SK-N-SH (cell line): Measurements from ENCODE around the gene ZNF317. TPM values are rescaled to one million over a fixed set of nuclear protein-coding genes. Genes with fewer than 3 reads are reported as not detected.
"Not testable (repeated sequence)": the region's sequence is repeated elsewhere in the genome, so short reads cannot be mapped to it uniquely, and the experiment has no call there.

Source experiments
- CTCF ChIA-PET: fragments of 300-600, 350-600 bp; formaldehyde crosslinking; extraction: SDS; loops from one replicate; lab custom pipeline; 2021; lab: Yijun Ruan, JAX
- POLR2A ChIA-PET: fragments of 350-600 bp; sonication (Branson Sonifier 250); formaldehyde crosslinking; extraction: SDS; loops from one replicate; lab custom pipeline; 2020; ENCODE audit warnings: antibody characterized with exemption, inconsistent platforms; lab: Yijun Ruan, JAX
- DNase-seq: peaks from one replicate; pipeline ENCODE4 v3.0.0; 2012
- H2AFZ ChIP-seq: fragments of 200-600 bp; sonication (generic); 2 replicates; pipeline ENCODE4 v1.8.1; 2016; ENCODE audit warnings: antibody characterized with exemption, mild to moderate bottlenecking, low read depth
- H3F3A ChIP-seq: fragments of 200-600 bp; sonication (generic); replicated peaks from 2 replicates; pipeline ENCODE3; 2016; ENCODE audit warnings: antibody characterized with exemption, mild to moderate bottlenecking; ENCODE audit not compliant: insufficient read depth
- H3K27ac ChIP-seq, 2 experiments: fragments of 200-500 bp in 1 of 2; fragments of 200-600 bp in 1 of 2; sonication (Bioruptor generic) in 1 of 2; sonication (generic), shearing (Covaris generic) in 1 of 2; 2 replicates each; pipeline versions ENCODE4 v1.5.1 to v1.6.1; 2014 to 2016; ENCODE audit warnings: low read depth in 2 of 2, inconsistent platforms in 1 of 2, low read length in 1 of 2, mild to moderate bottlenecking in 1 of 2, mixed read lengths in 1 of 2
- H3K27me3 ChIP-seq: fragments of 200-600 bp; sonication (generic), shearing (Covaris generic); 2 replicates; pipeline ENCODE4 v1.6.1; 2016; ENCODE audit warnings: mixed run types; ENCODE audit not compliant: insufficient read depth
- H3K36me3 ChIP-seq, 2 experiments: fragments of 200-500 bp in 1 of 2; fragments of 200-600 bp in 1 of 2; sonication (Bioruptor generic) in 1 of 2; sonication (generic) in 1 of 2; replicated peaks in 1 of 2; 2 replicates each; pipeline versions ENCODE3 to v1.5.1; 2014 to 2016; ENCODE audit warnings: low read length in 1 of 2, mild to moderate bottlenecking in 1 of 2; ENCODE audit not compliant: insufficient read depth in 2 of 2, control insufficient read depth in 1 of 2
- H3K4me1 ChIP-seq, 2 experiments: fragments of 200-500 bp in 1 of 2; fragments of 200-600 bp in 1 of 2; sonication (Bioruptor generic) in 1 of 2; sonication (generic), shearing (Covaris generic) in 1 of 2; 2 replicates each; pipeline versions ENCODE4 v1.5.1 to v1.6.1; 2014 to 2016; ENCODE audit warnings: low read depth in 1 of 2, low read length in 1 of 2, mixed run types in 1 of 2; ENCODE audit not compliant: insufficient read depth in 2 of 2, control insufficient read depth in 1 of 2
- H3K4me2 ChIP-seq: fragments of 200-600 bp; sonication (generic), shearing (Covaris generic); 2 replicates; pipeline ENCODE4 v1.6.1; 2017; ENCODE audit warnings: mixed run types
- H3K4me3 ChIP-seq, 2 experiments: fragments of 200-500 bp in 1 of 2; fragments of 200-600 bp in 1 of 2; sonication (Bioruptor generic) in 1 of 2; sonication (generic), shearing (Covaris generic) in 1 of 2; 2 replicates each; pipeline versions ENCODE4 v1.5.1 to v1.8.1; 2014 to 2016; ENCODE audit warnings: low read depth in 2 of 2, inconsistent platforms in 1 of 2, low read length in 1 of 2, mild to moderate bottlenecking in 1 of 2, mixed read lengths in 1 of 2, moderate library complexity in 1 of 2
- H3K79me2 ChIP-seq: fragments of 200-600 bp; sonication (generic); 2 replicates; pipeline ENCODE4 v1.8.1; 2017; ENCODE audit warnings: mild to moderate bottlenecking; ENCODE audit not compliant: insufficient read depth
- H3K9ac ChIP-seq: fragments of 200-600 bp; sonication (generic); 2 replicates; pipeline ENCODE4 v1.6.1; 2017; ENCODE audit warnings: mixed run types
- H3K9me2 ChIP-seq: fragments of 200-600 bp; sonication (generic); 2 replicates; pipeline ENCODE4 v1.6.1; 2017; ENCODE audit warnings: mixed run types
- H3K9me3 ChIP-seq: fragments of 200-600 bp; sonication (generic); 2 replicates; pipeline ENCODE4 v1.6.1; 2017; ENCODE audit warnings: mixed run types, mild to moderate bottlenecking, moderate library complexity
- H4K20me1 ChIP-seq: fragments of 200-600 bp; sonication (generic); 2 replicates; pipeline ENCODE4 v1.6.1; 2017; ENCODE audit warnings: mild to moderate bottlenecking, mixed run types; ENCODE audit not compliant: insufficient read depth
- CTCF ChIP-seq: fragments of 200-600 bp; sonication (generic); IDR thresholded peaks from 2 replicates; pipeline ENCODE4 v1.6.1; 2017; ENCODE audit warnings: antibody characterized with exemption, mild to moderate bottlenecking, moderate library complexity
- ELF1 ChIP-seq: IDR thresholded peaks from 2 replicates; pipeline ENCODE4 v1.4.0; 2012
- EP300 ChIP-seq, 2 experiments: IDR thresholded peaks; 2 replicates each; pipeline versions ENCODE4 v1.4.0 to v1.6.1; 2012; ENCODE audit warnings: borderline replicate concordance in 1 of 2, low read depth in 1 of 2, low read length in 1 of 2
- FOSL2 ChIP-seq: IDR thresholded peaks from 2 replicates; pipeline ENCODE4 v1.4.0; 2012; ENCODE audit warnings: low read depth, mild to moderate bottlenecking, moderate library complexity, borderline replicate concordance
- GABPA ChIP-seq: IDR thresholded peaks from 2 replicates; pipeline ENCODE4 v1.4.0; 2012; ENCODE audit warnings: low read depth, mild to moderate bottlenecking
- JUND ChIP-seq: IDR thresholded peaks from 2 replicates; pipeline ENCODE4 v1.4.0; 2012
- MEF2A ChIP-seq: IDR thresholded peaks from 2 replicates; pipeline ENCODE4 v1.4.0; 2012; ENCODE audit warnings: low read depth, borderline replicate concordance
- NRF1 ChIP-seq: IDR thresholded peaks from 2 replicates; pipeline ENCODE4 v1.6.1; 2012; ENCODE audit warnings: low read depth, mild to moderate bottlenecking, low read length
- PBX3 ChIP-seq: IDR thresholded peaks from 2 replicates; pipeline ENCODE4; 2012
- POLR2AphosphoS5 ChIP-seq: IDR thresholded peaks from 2 replicates; pipeline ENCODE4 v1.6.1; 2012; ENCODE audit warnings: low read depth, low read length
- RAD21 ChIP-seq: IDR thresholded peaks from 2 replicates; pipeline ENCODE4 v1.6.1; 2012; ENCODE audit warnings: mild to moderate bottlenecking, low read length
- RCOR1 ChIP-seq: fragments of 150-350 bp; IDR thresholded peaks from 2 replicates; pipeline ENCODE4 v1.6.1; 2017; ENCODE audit warnings: antibody characterized with exemption, low read length
- SMC3 ChIP-seq: IDR thresholded peaks from 2 replicates; pipeline ENCODE4 v1.6.1; 2012; ENCODE audit warnings: low read depth, low read length, improper control_type of control experiment
- USF1 ChIP-seq: IDR thresholded peaks from 2 replicates; pipeline ENCODE4 v1.4.0; 2012; ENCODE audit warnings: low read depth, borderline replicate concordance
- YY1 ChIP-seq: IDR thresholded peaks from 2 replicates; pipeline ENCODE4 v1.4.0; 2012; ENCODE audit warnings: low read depth, mild to moderate bottlenecking
- WGBS: methylation state at CpG from one replicate; pipeline ENCODE4 v1.1.6; 2017; ENCODE audit warnings: low lambda C conversion rate; 5-methylcytosine and 5-hydroxymethylcytosine counted together
- polyA plus RNA-seq, 3 experiments: library from polyadenylated mRNA; depleted of rRNA; stranded (reverse); fragments of >200 nt; gene quantifications; 2 replicates each; pipeline ENCODE4 v1.2.3, GENCODE V29; 2012

The ZNF317 gene
- polyA plus RNA-seq, 1 of the 3 experiments (the other 2 are of a cell fraction), result 16.0 TPM

GRCh38 chr19:9187191-9187590 lies 47.0 kb downstream of the ZNF317 start:
- H3K9me2 ChIP-seq, result no peaks in the 10 kb centered on the region
- no peaks in the 10 kb centered on the region for H3K9me3 ChIP-seq
- WGBS, result 32% methylated on average over 6 of the region's 6 CpGs
- no peaks in the 10 kb centered on the region for H3K4me1 ChIP-seq
- CTCF ChIA-PET, result no interaction called here
- no peaks in the 10 kb centered on the region for H4K20me1 ChIP-seq
- H3K9ac ChIP-seq, result no peak overlapping the region
- no peak overlapping the region for H3K27ac ChIP-seq
- H2AFZ ChIP-seq, result no peak overlapping the region
- no peaks in the 10 kb centered on the region for H3K79me2 ChIP-seq
- no peak for DNase-seq
- POLR2A ChIA-PET, result no interaction called here
- TF ChIP-seq FOSL2 (no peak), USF1 (no peak), MEF2A (no peak), GABPA (no peak), ELF1 (no peak), RAD21 (no peak), SMC3 (no peak), RCOR1 (no peak), POLR2AphosphoS5 (no peak), YY1 (no peak), CTCF (no peak), NRF1 (no peak), EP300 (IDR thresholded peaks at IDR 0.05; ENCODE audit: borderline replicate concordance in 1 of 2, low read depth in 1 of 2, low read length in 1 of 2) (no peak), PBX3 (no peak)
- TF ChIP-seq, all 33 proteins: peak for 0
- H3K36me3 ChIP-seq, result no peaks in the 10 kb centered on the region
- H3K4me3 ChIP-seq, result no peak overlapping the region
- no peak overlapping the region for H3K4me2 ChIP-seq
- H3F3A ChIP-seq, result no peaks in the 10 kb centered on the region
- H3K27me3 ChIP-seq, result no peaks in the 10 kb centered on the region; the same call in 1 of the 2 replicates

GRCh38 chr19:9189535-9189934 lies 49.3 kb downstream of the ZNF317 start:
- Histone ChIP-seq H3K79me2 (no peaks in the 10 kb centered on the region), H3F3A (no peaks in the 10 kb centered on the region), H3K9me2 (no peaks in the 10 kb centered on the region), H3K4me3 (no peak overlapping the region), H3K4me2 (no peak overlapping the region), H3K36me3 (no peaks in the 10 kb centered on the region), H3K27ac (no peak overlapping the region), H2AFZ (no peak overlapping the region), H4K20me1 (no peaks in the 10 kb centered on the region), H3K27me3 (no peaks in the 10 kb centered on the region; the same call in 1 of the 2 replicates), H3K4me1 (no peaks in the 10 kb centered on the region), H3K9ac (no peak overlapping the region), H3K9me3 (no peaks in the 10 kb centered on the region)
- no peak for DNase-seq
- TF ChIP-seq USF1 (no peak), JUND (no peak)
- 8% methylated on average over 7 of the region's 7 CpGs for WGBS
- ChIA-PET CTCF (interaction anchor here (2.0 kb wide), 1 partner anchor 16 kb away, joined by 4 read pairs; no protein-coding TSS in a partner anchor), POLR2A (no interaction called here)

GRCh38 chr19:9198044-9198443 lies 57.8 kb downstream of the ZNF317 start:
- DNase-seq, H3K4me3 ChIP-seq, H2AFZ ChIP-seq, H3K4me2 ChIP-seq, H3K9me3 ChIP-seq, H3K79me2 ChIP-seq, POLR2A ChIA-PET, H3F3A ChIP-seq, H3K9ac ChIP-seq, H4K20me1 ChIP-seq, CTCF ChIA-PET, H3K9me2 ChIP-seq, H3K4me1 ChIP-seq, H3K27ac ChIP-seq, H3K36me3 ChIP-seq: not testable (repeated sequence)
- peaks cover 15% of the 10 kb centered on the region for H3K27me3 ChIP-seq
- WGBS, result 0% methylated on average over 1 of the region's 2 CpGs
